Endodermal cell (in vitro differentiated cells): ENCODE measurements around the gene CCDC167. TPM values are rescaled to one million over a fixed set of nuclear protein-coding genes. Genes with fewer than 3 reads are reported as not detected.
A peak's percentile ranks its signal among the peaks of the same experiment; 100 is the strongest.

Experiments
- DNase-seq: peaks from one replicate; pipeline ENCODE4 v3.0.0-alpha.2; 2017
- H3K27ac ChIP-seq: 2 replicates; pipeline ENCODE4 v1.5.1; 2013; ENCODE audit warnings: mild to moderate bottlenecking, low read depth, low read length, moderate library complexity
- H3K27me3 ChIP-seq: 2 replicates; pipeline ENCODE4 v1.6.1; 2013; ENCODE audit warnings: mild to moderate bottlenecking, low read length, moderate library complexity; ENCODE audit not compliant: insufficient read depth, control insufficient read depth, poor library complexity, severe bottlenecking
- H3K36me3 ChIP-seq: 2 replicates; pipeline ENCODE4 v1.7.0; 2013; ENCODE audit warnings: mild to moderate bottlenecking, low read length, moderate library complexity; ENCODE audit not compliant: control insufficient read depth, insufficient read depth
- H3K4me1 ChIP-seq: one replicate; pipeline ENCODE4 v1.7.0; 2013; ENCODE audit warnings: low read length; ENCODE audit not compliant: control insufficient read depth, insufficient read depth
- H3K4me3 ChIP-seq: 2 replicates; pipeline ENCODE4 v1.5.1; 2013; ENCODE audit warnings: mild to moderate bottlenecking, low read length, moderate library complexity
- H3K9ac ChIP-seq: 2 replicates; pipeline ENCODE4 v1.6.1; 2013; ENCODE audit warnings: mild to moderate bottlenecking, low read length, moderate library complexity; ENCODE audit not compliant: poor library complexity, severe bottlenecking; ENCODE audit errors: extremely low read depth
- H3K9me3 ChIP-seq: 2 replicates; pipeline ENCODE4 v1.6.1; 2013; ENCODE audit warnings: mild to moderate bottlenecking, low read length, moderate library complexity; ENCODE audit not compliant: control insufficient read depth
- H3K27ac Mint-ChIP-seq: 2 replicates; pipeline ENCODE4 v1.8.0; 2020; ENCODE audit warnings: mixed read lengths
- H3K27me3 Mint-ChIP-seq: 2 replicates; pipeline ENCODE4 v1.8.0; 2021; ENCODE audit warnings: mild to moderate bottlenecking, mixed read lengths; ENCODE audit not compliant: insufficient read depth
- H3K36me3 Mint-ChIP-seq: 2 replicates; pipeline ENCODE4 v1.8.0; 2020; ENCODE audit warnings: low read depth, mixed read lengths
- H3K4me1 Mint-ChIP-seq: 2 replicates; pipeline ENCODE4 v1.8.0; 2020; ENCODE audit warnings: mixed read lengths
- H3K4me3 Mint-ChIP-seq: 2 replicates; pipeline ENCODE4 v1.8.0; 2020; ENCODE audit warnings: mild to moderate bottlenecking, moderate library complexity, mixed read lengths
- H3K9me3 Mint-ChIP-seq: 2 replicates; pipeline ENCODE4 v1.8.0; 2020; ENCODE audit warnings: mild to moderate bottlenecking, mixed read lengths
- WGBS, 2 experiments: methylation state at CpG; one replicate each; pipeline versions ENCODE4 v1.1.5 to v1.1.7; 2013; ENCODE audit warnings: missing lambda C conversion rate in 2 of 2, mixed read lengths in 1 of 2; ENCODE audit not compliant: insufficient coverage in 1 of 2, insufficient read length in 1 of 2; 5-methylcytosine and 5-hydroxymethylcytosine counted together
- total RNA-seq, 2 donors: library from RNA; stranded (reverse); fragmentation: NEBNext Ultra II Directional in 1 of 2; extraction: Animal tissue kit (Norgen Biotek cat#: 25700) in 1 of 2; gene quantifications; 2 replicates in 1 of 2; 3 replicates in 1 of 2; pipeline ENCODE4 v1.2.1, GENCODE V29; 2021
- TF ChIP-seq, protein P1 (sequence below): fragments of 200-600 bp; sonication (generic); conservative IDR thresholded peaks from 2 replicates; pipeline ENCODE4 v1.5.0; 2021; ENCODE audit warnings: antibody characterized with exemption, mild to moderate bottlenecking

CCDC167 gene
- total RNA-seq, 2 donors from 2014 or later, result 60.4 to 66.1 TPM

DNA sequence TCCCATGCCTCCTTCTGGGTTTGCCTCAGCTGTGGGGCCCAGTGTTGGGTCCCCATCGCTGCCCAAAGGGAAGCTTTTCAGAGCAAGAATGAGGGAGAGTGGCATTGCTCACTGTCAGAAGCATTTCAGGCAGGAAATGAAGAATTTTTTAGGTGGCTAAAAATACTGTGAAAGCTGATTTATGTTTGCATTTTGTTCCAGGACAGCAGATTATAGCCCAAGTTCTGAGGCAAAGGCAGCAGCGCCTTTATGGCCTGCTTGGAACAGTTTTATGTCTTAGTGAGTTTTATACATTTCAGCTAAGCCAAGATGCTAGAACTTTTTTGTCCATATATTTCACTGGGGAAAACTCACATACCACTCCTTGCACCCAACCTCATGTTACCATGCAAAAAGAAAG is 4.3 kb upstream of the CCDC167 start:
- Histone ChIP-seq H3K4me3 (no peak overlapping the region), H3K27me3 (no peaks in the 10 kb centered on the region), H3K9ac (no peak overlapping the region), H3K27ac (no peak overlapping the region), H3K36me3 (no peaks in the 10 kb centered on the region), H3K9me3 (no peaks in the 10 kb centered on the region), H3K4me1 (peaks cover 5% of the 10 kb centered on the region)
- no peaks in the 10 kb centered on the region for H3K9me3 Mint-ChIP-seq
- DNase-seq, result no peak
- no peaks in the 10 kb centered on the region for H3K36me3 Mint-ChIP-seq
- TF ChIP-seq, protein P1, sequence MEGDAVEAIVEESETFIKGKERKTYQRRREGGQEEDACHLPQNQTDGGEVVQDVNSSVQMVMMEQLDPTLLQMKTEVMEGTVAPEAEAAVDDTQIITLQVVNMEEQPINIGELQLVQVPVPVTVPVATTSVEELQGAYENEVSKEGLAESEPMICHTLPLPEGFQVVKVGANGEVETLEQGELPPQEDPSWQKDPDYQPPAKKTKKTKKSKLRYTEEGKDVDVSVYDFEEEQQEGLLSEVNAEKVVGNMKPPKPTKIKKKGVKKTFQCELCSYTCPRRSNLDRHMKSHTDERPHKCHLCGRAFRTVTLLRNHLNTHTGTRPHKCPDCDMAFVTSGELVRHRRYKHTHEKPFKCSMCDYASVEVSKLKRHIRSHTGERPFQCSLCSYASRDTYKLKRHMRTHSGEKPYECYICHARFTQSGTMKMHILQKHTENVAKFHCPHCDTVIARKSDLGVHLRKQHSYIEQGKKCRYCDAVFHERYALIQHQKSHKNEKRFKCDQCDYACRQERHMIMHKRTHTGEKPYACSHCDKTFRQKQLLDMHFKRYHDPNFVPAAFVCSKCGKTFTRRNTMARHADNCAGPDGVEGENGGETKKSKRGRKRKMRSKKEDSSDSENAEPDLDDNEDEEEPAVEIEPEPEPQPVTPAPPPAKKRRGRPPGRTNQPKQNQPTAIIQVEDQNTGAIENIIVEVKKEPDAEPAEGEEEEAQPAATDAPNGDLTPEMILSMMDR, result no peak
- no peak overlapping the region for H3K4me3 Mint-ChIP-seq
- peaks cover 10% of the 10 kb centered on the region for H3K4me1 Mint-ChIP-seq
- no peaks in the 10 kb centered on the region for H3K27me3 Mint-ChIP-seq
- WGBS, 2 experiments, result 96 to 100% methylated on average over 2 of the region's 2 CpGs
- H3K27ac Mint-ChIP-seq, result no peak overlapping the region

DNA sequence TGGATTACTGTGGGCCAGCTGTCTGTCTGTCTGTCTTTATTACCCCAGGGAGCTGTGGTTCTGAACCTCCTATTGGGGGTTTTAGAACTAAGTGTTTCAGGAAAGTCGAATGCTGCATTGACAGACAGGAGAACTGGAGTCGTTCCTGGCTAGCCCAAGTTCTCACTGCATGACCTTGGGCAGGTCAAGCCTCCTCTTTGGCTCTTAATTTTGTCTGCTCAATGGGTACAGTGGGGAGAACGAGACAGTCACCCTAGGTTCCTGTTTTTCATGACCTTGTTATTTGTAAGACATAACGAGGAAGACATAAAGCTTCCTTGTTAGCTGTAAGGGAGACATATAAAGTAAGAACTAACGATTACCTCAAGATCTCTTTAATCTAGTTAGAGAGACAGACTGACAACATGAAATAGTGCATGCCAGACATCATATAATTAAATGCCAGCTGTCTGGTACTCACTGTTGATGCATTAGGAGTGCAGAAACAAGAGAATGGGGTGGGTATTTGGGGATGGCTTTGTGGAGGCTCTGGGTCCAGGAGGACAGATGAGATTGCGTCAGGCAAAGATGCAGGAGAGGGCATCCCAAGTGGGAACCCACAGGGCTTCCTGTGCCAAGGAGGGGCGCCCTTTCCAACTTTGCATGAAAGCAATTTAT is 3.7 kb upstream of the CCDC167 start:
- Histone ChIP-seq H3K9me3 (no peaks in the 10 kb centered on the region), H3K27me3 (no peaks in the 10 kb centered on the region), H3K4me3 (no peak overlapping the region), H3K4me1 (peaks cover 5% of the 10 kb centered on the region), H3K36me3 (no peaks in the 10 kb centered on the region), H3K9ac (no peak overlapping the region), H3K27ac (no peak overlapping the region)
- H3K27me3 Mint-ChIP-seq, result no peaks in the 10 kb centered on the region
- H3K36me3 Mint-ChIP-seq, result no peaks in the 10 kb centered on the region
- peaks cover 12% of the 10 kb centered on the region for H3K4me1 Mint-ChIP-seq
- no peak overlapping the region for H3K4me3 Mint-ChIP-seq
- 86 to 90% methylated on average over 7 of the region's 7 CpGs for WGBS, 2 experiments
- no peak for DNase-seq
- TF ChIP-seq, protein P1, result no peak
- H3K9me3 Mint-ChIP-seq, result no peaks in the 10 kb centered on the region
- H3K27ac Mint-ChIP-seq, result no peak overlapping the region

DNA sequence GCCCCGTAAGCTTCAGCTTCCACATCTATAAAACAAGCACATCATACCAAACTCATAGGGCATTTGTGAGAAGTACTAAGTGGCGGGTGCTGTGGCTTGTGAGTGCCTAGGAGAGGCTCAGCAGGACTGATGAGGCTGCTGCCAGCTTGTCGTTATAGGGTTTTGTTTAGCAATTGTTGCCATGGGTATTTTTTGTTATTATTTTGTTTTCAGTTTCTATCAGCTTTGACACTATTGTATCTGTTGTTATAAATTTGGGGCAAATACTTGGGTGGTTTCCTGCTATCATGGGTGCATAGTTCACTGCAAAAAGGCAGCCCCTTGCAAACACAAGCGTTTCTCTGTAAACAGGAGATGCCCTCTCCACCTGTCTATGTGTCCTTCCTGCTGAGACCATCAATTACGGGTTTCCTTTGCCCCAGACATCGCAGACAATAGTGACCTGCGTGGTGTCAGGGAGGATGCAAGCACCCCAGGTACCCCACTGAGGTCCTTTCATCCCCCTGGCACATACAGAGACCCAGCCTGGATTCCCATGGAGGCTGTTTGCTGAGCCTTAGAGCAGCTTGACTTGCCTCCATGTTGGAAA is 3.1 kb upstream of the CCDC167 start:
- Histone ChIP-seq H3K27ac (peak overlapping the region; percentile 21), H3K4me3 (no peak overlapping the region), H3K9me3 (no peaks in the 10 kb centered on the region), H3K4me1 (no peaks in the 10 kb centered on the region), H3K36me3 (no peaks in the 10 kb centered on the region), H3K9ac (no peak overlapping the region), H3K27me3 (no peaks in the 10 kb centered on the region)
- Mint-ChIP-seq H3K9me3 (no peaks in the 10 kb centered on the region), H3K27ac (no peak overlapping the region), H3K4me1 (peaks cover 8% of the 10 kb centered on the region), H3K36me3 (no peaks in the 10 kb centered on the region), H3K27me3 (no peaks in the 10 kb centered on the region), H3K4me3 (no peak overlapping the region)
- 39 to 62% methylated on average over 3 to 7 of the region's 7 CpGs for WGBS, 2 experiments
- DNase-seq, result no peak
- TF ChIP-seq, protein P1, result no peak
